22Rv1 (cell line): Measurements from ENCODE around the gene C10orf88.

ENCODE experiments used
- ZFX ChIP-seq: fragments of 450-650 bp; IDR thresholded peaks from 2 replicates; pipeline ENCODE4 v1.6.1; 2017; ENCODE audit warnings: antibody characterized with exemption, borderline replicate concordance
- TF ChIP-seq, protein P1 (sequence below): fragments of 450-650 bp; IDR thresholded peaks from 2 replicates; pipeline ENCODE4 v1.5.1; 2017; ENCODE audit warnings: mild to moderate bottlenecking

DNA sequence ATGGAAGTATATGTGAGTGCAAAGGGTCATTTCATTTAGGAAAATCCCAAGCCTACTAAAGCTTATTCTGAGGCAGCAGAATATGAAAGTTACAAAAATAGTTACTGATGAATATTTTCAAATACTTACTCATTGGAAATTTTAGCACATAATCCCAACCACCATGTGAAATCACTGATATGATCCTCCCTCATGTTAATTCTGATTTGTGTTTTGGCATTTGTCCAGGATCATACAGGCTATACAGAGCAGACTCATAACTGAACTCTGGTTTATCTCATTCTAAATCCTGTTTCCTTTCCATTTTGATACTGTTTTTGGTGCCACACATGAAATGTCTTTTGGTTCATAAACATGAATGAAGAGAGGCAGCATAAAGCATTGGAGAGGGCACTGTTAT lies 71.3 kb downstream of the C10orf88 start:
- TF ChIP-seq, protein P1, sequence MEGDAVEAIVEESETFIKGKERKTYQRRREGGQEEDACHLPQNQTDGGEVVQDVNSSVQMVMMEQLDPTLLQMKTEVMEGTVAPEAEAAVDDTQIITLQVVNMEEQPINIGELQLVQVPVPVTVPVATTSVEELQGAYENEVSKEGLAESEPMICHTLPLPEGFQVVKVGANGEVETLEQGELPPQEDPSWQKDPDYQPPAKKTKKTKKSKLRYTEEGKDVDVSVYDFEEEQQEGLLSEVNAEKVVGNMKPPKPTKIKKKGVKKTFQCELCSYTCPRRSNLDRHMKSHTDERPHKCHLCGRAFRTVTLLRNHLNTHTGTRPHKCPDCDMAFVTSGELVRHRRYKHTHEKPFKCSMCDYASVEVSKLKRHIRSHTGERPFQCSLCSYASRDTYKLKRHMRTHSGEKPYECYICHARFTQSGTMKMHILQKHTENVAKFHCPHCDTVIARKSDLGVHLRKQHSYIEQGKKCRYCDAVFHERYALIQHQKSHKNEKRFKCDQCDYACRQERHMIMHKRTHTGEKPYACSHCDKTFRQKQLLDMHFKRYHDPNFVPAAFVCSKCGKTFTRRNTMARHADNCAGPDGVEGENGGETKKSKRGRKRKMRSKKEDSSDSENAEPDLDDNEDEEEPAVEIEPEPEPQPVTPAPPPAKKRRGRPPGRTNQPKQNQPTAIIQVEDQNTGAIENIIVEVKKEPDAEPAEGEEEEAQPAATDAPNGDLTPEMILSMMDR, result no peak
- TF ChIP-seq ZFX, result no peak
